CD4-positive, alpha-beta T cell (primary cell): ENCODE results near the gene NANOS3. TPM values are rescaled to one million over a fixed set of nuclear protein-coding genes. Genes with fewer than 3 reads are reported as not detected.

Source experiments
- ATAC-seq: fragments of 200-7000 bp; cut with Tn5 transposase; one replicate; pipeline ENCODE4 v1.10.0; 2022; ENCODE audit warnings: mild to moderate bottlenecking; ENCODE audit not compliant: poor library complexity
- CTCF ChIA-PET: fragments of 350-600 bp; sonication (Branson Sonifier 250); formaldehyde crosslinking; loops from one replicate; lab custom pipeline; 2021; ENCODE audit warnings: antibody characterized with exemption, inconsistent platforms; lab: Charles Lee
- POLR2A ChIA-PET: fragments of 350-600 bp; sonication (Branson Sonifier 250); formaldehyde crosslinking; loops from one replicate; lab custom pipeline; 2021; ENCODE audit warnings: antibody characterized with exemption, inconsistent platforms; lab: Charles Lee
- DNase-seq, 14 experiments: peaks; one replicate each; pipeline ENCODE4 v3.0.0-alpha.2; 2013 to 2020; ENCODE audit warnings: mixed read lengths in 2 of 14
- H3K27ac ChIP-seq, 2 donors: one replicate each; pipeline versions ENCODE4 v1.5.1 to v1.7.0; 2013; ENCODE audit warnings: low read length in 2 of 2, low read depth in 1 of 2, mild to moderate bottlenecking in 1 of 2
- H3K27me3 ChIP-seq, 2 experiments: 1 replicate in 1 of 2; 2 replicates in 1 of 2; pipeline versions ENCODE4 v1.6.1 to v1.7.0; 2013; ENCODE audit warnings: low read length in 2 of 2, control low read depth in 1 of 2, mild to moderate bottlenecking in 1 of 2, moderate library complexity in 1 of 2; ENCODE audit not compliant: insufficient read depth in 2 of 2, control insufficient read depth in 1 of 2
- H3K36me3 ChIP-seq: one replicate; pipeline ENCODE4 v1.6.1; 2013; ENCODE audit warnings: low read length, control low read depth; ENCODE audit not compliant: insufficient read depth
- H3K4me1 ChIP-seq: one replicate; pipeline ENCODE4 v1.6.1; 2013; ENCODE audit warnings: low read length, control low read depth; ENCODE audit not compliant: insufficient read depth
- H3K4me3 ChIP-seq: one replicate; pipeline ENCODE4 v1.5.1; 2013; ENCODE audit warnings: mild to moderate bottlenecking, low read length, moderate library complexity
- H3K9me3 ChIP-seq, 2 experiments: 1 replicate in 1 of 2; 2 replicates in 1 of 2; pipeline versions ENCODE4 v1.6.1 to v1.7.0; 2013; ENCODE audit warnings: low read length in 2 of 2, mild to moderate bottlenecking in 2 of 2, control low read depth in 1 of 2, moderate library complexity in 1 of 2; ENCODE audit not compliant: control insufficient read depth in 1 of 2, insufficient read depth in 1 of 2
- H3K27ac Mint-ChIP-seq: one replicate; pipeline ENCODE4 v1.8.0; 2020; ENCODE audit warnings: mixed read lengths
- H3K27me3 Mint-ChIP-seq: one replicate; pipeline ENCODE4 v1.8.0; 2021; ENCODE audit warnings: mixed read lengths
- H3K36me3 Mint-ChIP-seq: one replicate; pipeline ENCODE4 v1.8.0; 2021; ENCODE audit warnings: low read depth, mixed read lengths
- H3K4me1 Mint-ChIP-seq: one replicate; pipeline ENCODE4 v1.8.0; 2021; ENCODE audit warnings: low read depth, mixed read lengths
- H3K4me3 Mint-ChIP-seq: one replicate; pipeline ENCODE4 v1.8.0; 2020; ENCODE audit warnings: mild to moderate bottlenecking, mixed read lengths
- H3K9me3 Mint-ChIP-seq: one replicate; pipeline ENCODE4 v1.8.0; 2020; ENCODE audit warnings: mixed read lengths
- CTCF ChIP-seq: fragments of 200-600 bp; IDR thresholded peaks from one replicate; pipeline ENCODE4 v1.8.0; 2022; ENCODE audit warnings: antibody characterized with exemption, mild to moderate bottlenecking
- intact Hi-C, 2 experiments: fragments of 100-400 bp; cut with DNase I in 1 of 2; cut with micrococcal nuclease in 1 of 2; formaldehyde crosslinking; loops; one replicate each; pipeline versions ENCODE4 v1.15.1 to v1.9.0; 2023 to 2025; cut with DNase I, micrococcal nuclease
- total RNA-seq, 174 experiments: library from RNA in 2 of 174; stranded (reverse) in 2 of 174; gene quantifications; one replicate each; pipeline ENCODE4 v1.2.3 and lab custom pipeline; 2021 to 2026

Gene NANOS3
- total RNA-seq, 2 experiments from 2014 or later = 0.87 TPM; not detected in 1

GRCh38 chr19:13902993-13903555 is 26.1 kb downstream of the NANOS3 start:
- Mint-ChIP-seq H3K4me3 (peak overlapping the region; percentile 65), H3K36me3 (no peaks in the 10 kb centered on the region), H3K4me1 (peaks cover 13% of the 10 kb centered on the region), H3K9me3 (no peaks in the 10 kb centered on the region), H3K27ac (no peak overlapping the region), H3K27me3 (no peaks in the 10 kb centered on the region)
- DNase-seq (peak in 6 of 14 experiments; percentile 19 to 60 (median 52)), ATAC-seq (no peak)
- POLR2A ChIA-PET = interaction anchor here (0.6 to 1.1 kb wide), 3 partner anchors 128 to 177 kb away, joined by 3 read pairs; partner anchors contain the start of gene IL27RA
- no peak overlapping the region for H3K27ac ChIP-seq
- H3K36me3 ChIP-seq = no peaks in the 10 kb centered on the region
- H3K4me3 ChIP-seq = no peak overlapping the region
- CTCF ChIA-PET = interaction anchor here (0.7 to 1.1 kb wide), 4 partner anchors 23 to 171 kb away, joined by 3 read pairs; no protein-coding TSS in a partner anchor
- peaks cover 24% of the 10 kb centered on the region for H3K4me1 ChIP-seq
- no peak for TF ChIP-seq CTCF
- intact Hi-C loops = no loop called here
- no peaks in the 10 kb centered on the region for H3K9me3 ChIP-seq
- no peaks in the 10 kb centered on the region for H3K27me3 ChIP-seq

- H3K9me3 ChIP-seq = no peaks in the 10 kb centered on the region
- peak within 1 kb of the TSS; percentile 66 for H3K27ac Mint-ChIP-seq
- peak; percentile 99 for ATAC-seq
Measured at GRCh38 chr19:13905634-13906520, 28.9 kb downstream of the NANOS3 start, which contains the start of the genes BRME1 and CC2D1A. Gene BRME1 (minus strand): TSS chr19:13906117. CDS start chr19:13904892, 1,225 bp downstream. Gene CC2D1A (plus strand): TSS chr19:13906201. CDS start chr19:13906442, 241 bp downstream.

More at GRCh38 chr19:13905634-13906520, 28.9 kb downstream of the NANOS3 start, which contains the start of the genes BRME1 and CC2D1A:
- no peak for TF ChIP-seq CTCF
- intact Hi-C loops = loop anchor here in 1 of 2 experiments (1.0 to 5.0 kb wide), 4 partner anchors 25 to 786 kb away; partner anchors contain the start of genes DCAF15, RFX1 and ZNF333
- Histone ChIP-seq H3K27ac (peak within 1 kb of the TSS in 1 of 2 donors; percentile 49), H3K27me3 (no peaks in the 10 kb centered on the region), H3K36me3 (peaks cover 5% of the 10 kb centered on the region), H3K4me1 (peaks cover 24% of the 10 kb centered on the region), H3K4me3 (peak within 1 kb of the TSS; percentile 77)
- DNase-seq = peak; percentile 88 to 96 (median 92)
- Mint-ChIP-seq H3K4me3 (peak within 1 kb of the TSS; percentile 92), H3K4me1 (peaks cover 13% of the 10 kb centered on the region), H3K36me3 (peaks cover 6% of the 10 kb centered on the region), H3K9me3 (no peaks in the 10 kb centered on the region), H3K27me3 (no peaks in the 10 kb centered on the region)
- CTCF ChIA-PET = no interaction called here
- POLR2A ChIA-PET = interaction anchor here (1.2 to 2.7 kb wide), 2 partner anchors 46 to 126 kb away, joined by 4 to 9 read pairs; partner anchors contain the start of genes DCAF15 and IL27RA
